Measurements from ENCODE around the gene SRGAP2C. TPM values are rescaled to one million over a fixed set of nuclear protein-coding genes. Genes with fewer than 3 reads are reported as not detected.
"Not testable (repeated sequence)": the region's sequence is repeated elsewhere in the genome, so short reads cannot be mapped to it uniquely, and the experiment has no call there.

The SRGAP2C gene
- total and polyA plus RNA-seq, 10 donors = 2.6 to 78.6 (median 32.5) TPM

- H3K27me3 ChIP-seq (replicated peaks in 1 of 7); DNase-seq; H3K4me1 ChIP-seq; H3K27ac ChIP-seq; H3K36me3 ChIP-seq; intact Hi-C loops (cut with DNase I; ENCODE audit: low total_unique reads); H3K9me3 ChIP-seq; H3K4me3 ChIP-seq: not testable (repeated sequence)
- 76 to 100% (median 95%) methylated on average over 1 to 3 of the region's 5 CpGs for WGBS, 5 donors
These were observed 96.0 kb downstream of the SRGAP2C start for GRCh38 chr1:121280699-121281317.

GRCh38 chr1:121281480-121281879 is 96.7 kb downstream of the SRGAP2C start:
- H3K27ac ChIP-seq; H3K4me1 ChIP-seq; intact Hi-C loops (cut with DNase I; ENCODE audit: low total_unique reads); DNase-seq; H3K27me3 ChIP-seq (replicated peaks in 1 of 7); H3K9me3 ChIP-seq; H3K4me3 ChIP-seq: not testable (repeated sequence)
- WGBS, 5 donors = no CpG with 5 or more reads among the region's 2 CpGs
- H3K36me3 ChIP-seq = peaks cover 0 to 14% (median 0%) of the 10 kb centered on the region in 6 donors

GRCh38 chr1:121283587-121284180 is 98.9 kb downstream of the SRGAP2C start:
- peaks cover 0 to 14% (median 0%) of the 10 kb centered on the region in 6 donors for H3K36me3 ChIP-seq
- H3K4me3 ChIP-seq; DNase-seq; H3K27me3 ChIP-seq (replicated peaks in 1 of 7); H3K4me1 ChIP-seq; intact Hi-C loops (cut with DNase I; ENCODE audit: low total_unique reads); H3K9me3 ChIP-seq; H3K27ac ChIP-seq: not testable (repeated sequence)

GRCh38 chr1:121292590-121292989 is 107.8 kb downstream of the SRGAP2C start:
- H3K4me3 ChIP-seq; H3K36me3 ChIP-seq; intact Hi-C loops (cut with DNase I; ENCODE audit: low total_unique reads); H3K9me3 ChIP-seq; DNase-seq; H3K27me3 ChIP-seq (replicated peaks in 1 of 7); H3K4me1 ChIP-seq; H3K27ac ChIP-seq: not testable (repeated sequence)
- 50 to 95% (median 81%) methylated on average over 1 to 2 of the region's 2 CpGs; no CpG with 5 or more reads in 1 of the 5 donors for WGBS, 5 donors

GRCh38 chr1:121293263-121294204 is 108.8 kb downstream of the SRGAP2C start:
- H3K36me3 ChIP-seq; H3K27me3 ChIP-seq (replicated peaks in 1 of 7); H3K4me1 ChIP-seq; DNase-seq; intact Hi-C loops (cut with DNase I; ENCODE audit: low total_unique reads); H3K27ac ChIP-seq; H3K4me3 ChIP-seq; H3K9me3 ChIP-seq: not testable (repeated sequence)
- WGBS, 5 donors = 52 to 86% (median 63%) methylated on average over 1 to 3 of the region's 11 CpGs

GRCh38 chr1:121294205-121294570 is 109.4 kb downstream of the SRGAP2C start:
- H3K4me1 ChIP-seq; H3K27ac ChIP-seq; DNase-seq; intact Hi-C loops (cut with DNase I; ENCODE audit: low total_unique reads); H3K4me3 ChIP-seq; H3K36me3 ChIP-seq; H3K9me3 ChIP-seq; H3K27me3 ChIP-seq (replicated peaks in 1 of 7): not testable (repeated sequence)
- 100% methylated on average over 1 of the region's 2 CpGs; no CpG with 5 or more reads in 3 of the 5 donors for WGBS, 5 donors

- H3K27ac ChIP-seq; H3K4me3 ChIP-seq; H3K9me3 ChIP-seq; H3K4me1 ChIP-seq; DNase-seq; intact Hi-C loops (cut with DNase I; ENCODE audit: low total_unique reads); H3K36me3 ChIP-seq; H3K27me3 ChIP-seq (replicated peaks in 1 of 7): not testable (repeated sequence)
- WGBS, 5 donors = no CpG with 5 or more reads among the region's 4 CpGs
These were observed 111.8 kb downstream of the SRGAP2C start for GRCh38 chr1:121296563-121296962.

- DNase-seq; H3K9me3 ChIP-seq; H3K4me1 ChIP-seq; intact Hi-C loops (cut with DNase I; ENCODE audit: low total_unique reads); H3K36me3 ChIP-seq; H3K4me3 ChIP-seq; H3K27me3 ChIP-seq (replicated peaks in 1 of 7); H3K27ac ChIP-seq: not testable (repeated sequence)
- WGBS, 5 donors = no CpG with 5 or more reads among the region's 4 CpGs
These were observed 113.8 kb downstream of the SRGAP2C start for GRCh38 chr1:121298529-121298928.

- intact Hi-C loops (cut with DNase I; ENCODE audit: low total_unique reads); H3K27me3 ChIP-seq (replicated peaks in 1 of 7): not testable (repeated sequence)
- WGBS, 5 donors = 66 to 88% (median 83%) methylated on average over 1 to 3 of the region's 6 CpGs
These were observed 114.9 kb downstream of the SRGAP2C start for GRCh38 chr1:121299514-121300149.

GRCh38 chr1:121301876-121302275 is 117.1 kb downstream of the SRGAP2C start:
- 93 to 100% (median 100%) methylated on average over 1 to 2 of the region's 2 CpGs for WGBS, 5 donors
- H3K27me3 ChIP-seq (replicated peaks in 1 of 7); H3K4me3 ChIP-seq; intact Hi-C loops (cut with DNase I; ENCODE audit: low total_unique reads); DNase-seq; H3K9me3 ChIP-seq; H3K36me3 ChIP-seq; H3K4me1 ChIP-seq; H3K27ac ChIP-seq: not testable (repeated sequence)

More at GRCh38 chr1:121299514-121300149, 114.9 kb downstream of the SRGAP2C start:
- DNase-seq, H3K9me3 ChIP-seq, H3K4me1 ChIP-seq, H3K36me3 ChIP-seq, H3K4me3 ChIP-seq, H3K27ac ChIP-seq: not testable (repeated sequence)

All from spleen (tissue), 11 donors.